Erythroblast (primary cell): ENCODE measurements around the gene TAS2R31.

ENCODE experiments used
- GATA1 ChIP-seq: IDR thresholded peaks from 2 replicates; pipeline ENCODE4 v1.6.1; 2011; ENCODE audit warnings: low read depth, mild to moderate bottlenecking, control low read depth, low read length, moderate library complexity
- POLR2A ChIP-seq: IDR thresholded peaks from 2 replicates; pipeline ENCODE4 v1.6.1; 2011; ENCODE audit warnings: mild to moderate bottlenecking, low read length

DNA sequence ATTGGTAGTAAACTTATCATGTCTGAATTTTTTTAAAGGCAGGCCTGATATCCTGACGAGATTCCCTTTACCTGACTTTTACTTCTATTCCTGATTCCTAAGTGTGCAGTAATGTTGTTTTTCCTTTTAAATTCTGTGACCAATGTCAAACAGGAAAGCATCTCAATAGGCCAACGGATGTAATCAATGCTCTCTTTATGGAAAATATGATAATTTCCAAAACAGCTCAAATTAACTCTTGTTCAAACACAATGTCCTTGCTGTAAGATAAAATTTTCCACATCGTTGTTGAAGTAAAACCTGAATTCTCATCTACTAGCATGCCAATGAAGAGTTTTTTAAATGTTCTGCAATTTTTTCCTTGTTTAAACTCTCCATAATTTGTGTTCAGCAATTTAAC lies 8.0 kb upstream of the TAS2R31 start:
- TF ChIP-seq POLR2A, result no peak
- no peak for TF ChIP-seq GATA1
